Left ventricle myocardium superior (tissue), 1 donor: ENCODE data around the gene KIF5A. TPM values are rescaled to one million over a fixed set of nuclear protein-coding genes. Genes with fewer than 3 reads are reported as not detected.

ENCODE experiments used
- ATAC-seq: fragments of 200-7000 bp; cut with Tn5 transposase; one replicate; pipeline ENCODE4 v1.9.1; 2020; ENCODE audit warnings: mild to moderate bottlenecking, moderate library complexity
- DNase-seq: peaks from one replicate; pipeline ENCODE4 v3.0.0-alpha.2; 2020
- intact Hi-C: fragments of 100-400 bp; cut with micrococcal nuclease; formaldehyde crosslinking; loops from one replicate; pipeline ENCODE4 v1.11.0; 2022
- total RNA-seq: library from RNA; stranded (reverse); fragmentation: NEBNext Ultra II Directional; extraction: Animal tissue kit (Norgen Biotek cat#: 25700); gene quantifications from one replicate; pipeline ENCODE4 v1.2.1, GENCODE V29; 2021
- donor health status: DM: no; HTN: yes; CAD: no; lungs with severe emphysema.

KIF5A gene
- total RNA-seq, 1 donor from 2014 or later: 0.12 TPM

DNA sequence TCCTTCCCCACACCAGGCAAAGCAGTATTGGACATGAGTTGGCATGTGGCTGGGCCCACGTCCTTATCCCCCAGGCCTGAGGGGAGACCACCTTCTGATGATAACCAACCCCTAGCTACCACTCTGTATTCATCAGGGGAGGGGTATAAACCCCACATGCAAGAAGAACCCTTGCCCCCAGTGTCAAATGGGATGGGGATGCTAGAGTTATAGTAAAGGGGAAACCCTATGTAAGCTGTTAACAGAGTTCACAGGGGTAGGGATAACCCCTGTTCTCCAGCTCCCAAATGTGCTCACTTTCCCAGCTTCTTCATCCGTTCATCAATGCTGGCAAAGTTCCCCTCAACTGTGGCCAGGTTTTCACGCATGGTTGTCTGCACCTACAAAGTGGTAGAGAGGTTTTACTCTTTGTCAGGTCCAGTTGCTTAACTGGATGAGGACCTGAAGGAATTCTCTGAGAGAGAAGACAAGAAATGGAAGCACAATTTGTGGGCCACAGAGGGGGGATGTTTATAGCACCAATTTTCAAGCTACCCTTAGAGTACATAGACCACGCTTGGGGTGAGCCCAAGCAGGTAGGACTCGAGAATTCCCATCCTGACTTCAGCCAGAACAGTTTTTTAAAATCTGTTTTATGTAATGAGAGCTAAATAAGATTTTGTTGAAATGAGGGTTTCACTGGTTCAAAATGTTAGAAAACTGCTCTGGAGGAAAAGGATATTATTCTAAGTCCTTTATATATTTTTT lies 19.3 kb upstream of the KIF5A start:
- intact Hi-C loops: no loop called here
- no peak for ATAC-seq

DNA sequence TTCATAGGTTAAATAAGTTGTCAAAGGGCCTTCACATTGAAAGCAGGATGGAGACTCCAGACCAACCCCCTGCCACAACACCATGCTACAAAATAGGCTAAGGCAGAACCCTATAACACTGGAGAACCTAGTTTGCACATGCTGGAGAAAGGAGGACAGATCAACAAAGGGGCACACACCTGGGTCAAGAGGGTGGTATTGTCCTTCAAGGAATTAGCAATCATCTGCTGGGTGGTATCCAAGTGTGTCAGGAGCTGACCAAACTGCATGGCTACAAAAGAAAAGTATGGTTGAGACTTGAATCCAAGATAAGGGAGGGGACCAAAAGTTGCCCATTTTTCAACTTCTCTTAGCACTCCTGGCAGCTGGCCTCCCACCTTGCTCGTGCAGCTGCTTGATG lies 18.0 kb upstream of the KIF5A start:
- ATAC-seq (no peak), DNase-seq (no peak)
- intact Hi-C loops: no loop called here

More for the DNA sequence above, 19.3 kb upstream of the KIF5A start:
- no peak for DNase-seq

DNA sequence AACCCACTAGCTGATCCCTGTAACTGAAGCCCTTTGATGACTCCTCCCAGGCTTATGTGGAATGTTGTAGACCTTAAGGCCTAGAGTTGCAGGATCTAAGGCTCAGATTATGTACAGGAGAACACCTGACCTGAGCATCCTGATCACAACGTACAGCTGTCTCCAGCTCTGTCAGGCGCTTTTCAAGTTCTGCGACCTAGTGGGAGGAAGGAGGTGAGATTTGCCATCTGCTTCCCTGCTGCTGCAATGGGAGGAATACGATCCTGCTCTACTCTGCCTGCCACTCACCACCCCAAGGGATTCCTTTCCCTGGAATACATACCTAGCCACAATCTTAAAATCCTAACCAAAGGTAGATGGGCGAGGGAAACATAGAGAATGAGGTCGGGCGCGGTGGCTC lies 16.7 kb upstream of the KIF5A start:
- no peak for ATAC-seq
- DNase-seq: no peak
- intact Hi-C loops: no loop called here

- DNase-seq (no peak), ATAC-seq (no peak)
- intact Hi-C loops: no loop called here
Observed at GRCh38 chr12:57534250-57534649, 15.6 kb upstream of the KIF5A start.

DNA sequence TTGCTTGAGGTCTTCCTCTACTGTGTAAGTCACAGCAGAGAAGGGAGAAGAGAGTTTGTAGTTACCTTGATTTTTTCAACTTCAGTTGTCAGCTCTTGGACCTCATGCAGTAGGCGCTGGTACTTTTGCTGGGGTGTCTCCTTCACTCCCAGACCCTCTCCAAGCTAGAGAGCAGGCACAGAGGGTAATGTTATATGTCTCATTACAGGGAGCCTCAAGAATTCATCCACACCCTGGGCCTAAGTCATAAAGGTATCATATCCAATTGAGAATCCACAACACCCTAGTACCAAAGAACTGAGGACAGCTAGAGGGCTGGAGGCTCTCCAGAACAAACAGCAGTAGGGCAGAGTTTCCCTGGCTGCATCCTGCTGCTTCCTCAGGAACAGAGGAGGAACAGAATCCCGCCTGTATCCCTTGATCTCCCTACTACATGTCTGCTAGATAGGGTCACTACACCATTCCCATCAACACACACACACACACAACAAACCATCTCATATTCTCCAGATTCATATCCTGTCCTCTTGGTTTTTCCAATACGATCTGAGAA lies 14.8 kb upstream of the KIF5A start:
- intact Hi-C loops: no loop called here
- ATAC-seq (no peak), DNase-seq (no peak)

DNA sequence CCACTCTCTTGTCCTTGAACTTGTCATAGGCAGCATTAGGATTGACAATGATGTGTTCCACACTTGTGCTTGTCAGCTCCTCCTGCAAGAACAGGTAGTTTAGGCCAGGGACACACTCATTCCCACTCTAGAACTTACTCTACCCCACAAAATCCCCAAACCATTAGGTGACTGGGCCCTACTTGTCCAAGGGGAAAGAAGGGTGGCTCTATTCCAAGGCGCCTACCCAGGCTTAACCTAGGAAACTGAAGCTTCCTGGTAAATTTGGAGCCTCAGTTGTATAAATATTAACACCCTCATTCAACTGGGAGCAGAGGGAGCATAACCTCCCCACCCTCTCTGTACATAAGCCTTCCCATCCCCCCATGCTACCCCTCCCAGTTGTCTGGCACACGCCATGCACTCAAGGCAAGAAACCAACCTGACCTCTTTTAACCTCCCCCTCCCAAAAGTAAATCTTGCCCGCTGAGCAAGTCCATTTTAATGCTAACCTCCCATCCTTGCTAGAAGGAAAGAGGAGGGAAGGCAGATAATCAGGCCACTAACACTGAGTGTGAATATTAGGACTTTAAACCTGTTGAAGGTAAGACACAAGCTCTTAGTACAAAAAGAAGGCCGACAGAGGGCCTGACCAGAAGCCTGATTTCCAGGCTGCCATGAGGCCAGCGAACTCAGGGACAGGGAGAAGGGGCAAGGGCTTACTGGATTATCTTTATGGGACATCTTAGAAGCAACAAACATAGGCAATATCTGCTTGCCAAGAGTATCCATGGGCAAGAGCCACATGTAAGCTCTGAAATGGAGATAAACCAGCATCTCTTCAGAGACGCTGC lies 13.9 kb upstream of the KIF5A start:
- ATAC-seq (no peak), DNase-seq (no peak)
- intact Hi-C loops: no loop called here

DNA sequence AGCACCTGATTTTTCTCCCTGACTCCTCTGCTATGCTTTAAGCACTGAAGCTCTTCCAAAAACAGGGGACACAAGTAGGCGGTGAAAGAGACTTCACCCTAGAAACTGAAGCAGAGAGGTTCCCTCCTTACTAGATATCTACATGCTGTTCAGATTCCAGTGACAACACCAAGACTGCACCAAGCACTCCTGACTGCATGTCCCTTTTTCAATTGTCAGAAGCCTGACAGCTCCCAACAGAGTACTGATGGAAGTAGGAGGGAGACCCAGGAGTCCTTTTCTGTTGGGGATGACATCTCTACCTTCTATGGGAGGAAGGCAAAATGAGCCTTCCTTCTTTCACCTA lies 13.3 kb upstream of the KIF5A start:
- DNase-seq (no peak), ATAC-seq (no peak)
- intact Hi-C loops: no loop called here

- intact Hi-C loops: no loop called here
- DNase-seq: no peak
- ATAC-seq: no peak
Observed at GRCh38 chr12:57539134-57539768, 10.6 kb upstream of the KIF5A start.

- intact Hi-C loops: no loop called here
- DNase-seq (no peak), ATAC-seq (no peak)
Observed at GRCh38 chr12:57541001-57541400, 8.8 kb upstream of the KIF5A start.

- DNase-seq: no peak
- intact Hi-C loops: no loop called here
- no peak for ATAC-seq
Observed at GRCh38 chr12:57541717-57542116, 8.1 kb upstream of the KIF5A start.

- ATAC-seq (no peak), DNase-seq (no peak)
- intact Hi-C loops: no loop called here
Observed at GRCh38 chr12:57543581-57543980, 6.3 kb upstream of the KIF5A start.

- intact Hi-C loops: no loop called here
- DNase-seq (no peak), ATAC-seq (no peak)
Observed at GRCh38 chr12:57545809-57546437, 3.9 kb upstream of the KIF5A start.

GRCh38 chr12:57546438-57547287 lies 3.2 kb upstream of the KIF5A start, which contains the start of gene DCTN2:
Gene DCTN2 (minus strand): TSS chr12:57547192. CDS start chr12:57547063, 129 bp downstream.
- ATAC-seq: peak; percentile 99
- intact Hi-C loops: no loop called here
- peak; percentile 95 for DNase-seq

GRCh38 chr12:57547288-57548012 lies 2.4 kb upstream of the KIF5A start:
- ATAC-seq (no peak), DNase-seq (no peak)
- intact Hi-C loops: no loop called here

- ATAC-seq: no peak
- intact Hi-C loops: no loop called here
Observed at GRCh38 chr12:57548013-57548315, 1.9 kb upstream of the KIF5A start.

DNA sequence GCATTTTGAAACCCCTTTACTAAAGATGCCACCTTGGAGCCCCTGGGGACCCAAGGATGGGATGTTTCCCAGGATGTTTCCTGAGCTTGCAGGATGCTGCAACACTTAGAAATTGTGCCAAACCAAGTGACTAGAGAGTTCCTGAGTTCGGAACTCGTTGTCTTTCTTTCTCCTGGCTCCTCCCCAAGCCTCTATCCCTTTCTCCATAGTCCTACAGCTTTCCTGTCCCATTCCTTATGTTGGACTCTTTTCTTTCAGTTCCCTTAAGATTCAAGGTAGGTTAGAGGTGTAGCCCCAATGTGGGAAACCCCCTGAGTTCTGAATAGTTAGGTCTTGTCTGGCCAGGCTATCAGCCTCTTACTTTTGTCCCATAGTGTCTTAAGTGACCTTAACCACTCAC lies 1.4 kb upstream of the KIF5A start:
- intact Hi-C loops: no loop called here
- no peak for DNase-seq
- no peak for ATAC-seq

More at GRCh38 chr12:57548013-57548315, 1.9 kb upstream of the KIF5A start:
- no peak for DNase-seq

- no peak for DNase-seq
Observed at GRCh38 chr12:57549203-57549908, 488 bp upstream of the KIF5A start.

More at GRCh38 chr12:57549203-57549908, 488 bp upstream of the KIF5A start:
- ATAC-seq: no peak
- intact Hi-C loops: no loop called here
